KMS-11 (cell line): ENCODE data around the gene TCF7L2.

Experiments used
- H2AFZ ChIP-seq: fragments of 200-600 bp; sonication (generic); 2 replicates; pipeline ENCODE4 v1.6.1; 2016; ENCODE audit warnings: antibody characterized with exemption, mixed run types, low read depth
- H3K27ac ChIP-seq: fragments of 200-600 bp; sonication (generic); 2 replicates; pipeline ENCODE4 v1.6.1; 2016; ENCODE audit warnings: mild to moderate bottlenecking, mixed run types
- H3K27me3 ChIP-seq: fragments of 200-600 bp; sonication (generic); 2 replicates; pipeline ENCODE4 v1.6.1; 2017; ENCODE audit warnings: mild to moderate bottlenecking, low read depth, mixed run types, moderate library complexity; ENCODE audit not compliant: insufficient read depth
- H3K36me3 ChIP-seq: fragments of 200-600 bp; sonication (generic); 2 replicates; pipeline ENCODE4 v1.6.1; 2017; ENCODE audit warnings: mild to moderate bottlenecking, mixed run types; ENCODE audit not compliant: insufficient read depth
- H3K4me1 ChIP-seq: fragments of 200-600 bp; sonication (generic); 2 replicates; pipeline ENCODE4 v1.6.1; 2016; ENCODE audit warnings: mild to moderate bottlenecking, low read depth, mixed run types; ENCODE audit not compliant: poor library complexity, severe bottlenecking
- H3K4me2 ChIP-seq: fragments of 200-600 bp; sonication (generic); 2 replicates; pipeline ENCODE4 v1.7.0; 2016; ENCODE audit warnings: mild to moderate bottlenecking, mixed run types
- H3K4me3 ChIP-seq: fragments of 200-600 bp; sonication (generic); IDR thresholded peaks from 2 replicates; pipeline ENCODE4 v1.6.1; 2017; ENCODE audit warnings: low read depth, low read length, mixed read lengths; ENCODE audit not compliant: insufficient read depth
- H3K79me2 ChIP-seq: fragments of 200-600 bp; sonication (generic); 2 replicates; pipeline ENCODE4 v1.6.1; 2016; ENCODE audit warnings: low read depth, mixed run types; ENCODE audit not compliant: insufficient read depth
- H3K9ac ChIP-seq: fragments of 200-600 bp; sonication (generic); 2 replicates; pipeline ENCODE4 v1.6.1; 2016; ENCODE audit warnings: mild to moderate bottlenecking, mixed run types
- H4K20me1 ChIP-seq: fragments of 200-600 bp; sonication (generic); 2 replicates; pipeline ENCODE4 v1.6.1; 2016; ENCODE audit warnings: mild to moderate bottlenecking, mixed run types; ENCODE audit not compliant: insufficient read depth
- TF ChIP-seq, protein P1 (sequence below): fragments of 200-600 bp; sonication (generic); conservative IDR thresholded peaks from 2 replicates; pipeline ENCODE4 v1.6.1; 2017; ENCODE audit warnings: low read depth, mild to moderate bottlenecking, antibody characterized with exemption, low read length, moderate library complexity, mixed read lengths

Gene TCF7L2

DNA sequence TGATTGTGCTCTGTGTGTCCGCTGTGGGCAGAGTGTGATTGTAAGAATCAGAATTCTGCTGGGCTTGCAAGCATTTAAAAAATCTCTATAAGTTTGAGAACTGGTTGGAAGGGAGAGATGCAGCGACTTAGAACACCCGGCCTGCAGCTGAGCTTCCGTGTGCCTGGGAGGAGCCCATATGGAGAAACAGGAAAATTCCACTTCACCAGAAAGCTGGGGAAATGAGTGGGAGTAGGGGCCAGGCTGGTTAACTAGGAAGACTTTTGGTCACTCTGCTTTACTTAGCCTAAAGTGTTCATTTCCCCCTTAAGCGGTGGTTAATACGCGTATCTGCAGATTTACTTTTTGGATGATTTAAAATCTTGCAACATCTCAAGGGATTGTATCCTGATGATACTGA lies 72.2 kb downstream of the TCF7L2 start:
- TF ChIP-seq, protein P1, sequence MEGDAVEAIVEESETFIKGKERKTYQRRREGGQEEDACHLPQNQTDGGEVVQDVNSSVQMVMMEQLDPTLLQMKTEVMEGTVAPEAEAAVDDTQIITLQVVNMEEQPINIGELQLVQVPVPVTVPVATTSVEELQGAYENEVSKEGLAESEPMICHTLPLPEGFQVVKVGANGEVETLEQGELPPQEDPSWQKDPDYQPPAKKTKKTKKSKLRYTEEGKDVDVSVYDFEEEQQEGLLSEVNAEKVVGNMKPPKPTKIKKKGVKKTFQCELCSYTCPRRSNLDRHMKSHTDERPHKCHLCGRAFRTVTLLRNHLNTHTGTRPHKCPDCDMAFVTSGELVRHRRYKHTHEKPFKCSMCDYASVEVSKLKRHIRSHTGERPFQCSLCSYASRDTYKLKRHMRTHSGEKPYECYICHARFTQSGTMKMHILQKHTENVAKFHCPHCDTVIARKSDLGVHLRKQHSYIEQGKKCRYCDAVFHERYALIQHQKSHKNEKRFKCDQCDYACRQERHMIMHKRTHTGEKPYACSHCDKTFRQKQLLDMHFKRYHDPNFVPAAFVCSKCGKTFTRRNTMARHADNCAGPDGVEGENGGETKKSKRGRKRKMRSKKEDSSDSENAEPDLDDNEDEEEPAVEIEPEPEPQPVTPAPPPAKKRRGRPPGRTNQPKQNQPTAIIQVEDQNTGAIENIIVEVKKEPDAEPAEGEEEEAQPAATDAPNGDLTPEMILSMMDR: no peak
- no peaks in the 10 kb centered on the region for H3K4me1 ChIP-seq
- no peak overlapping the region for H3K9ac ChIP-seq
- no peaks in the 10 kb centered on the region for H3K27me3 ChIP-seq
- no peaks in the 10 kb centered on the region for H4K20me1 ChIP-seq
- H3K27ac ChIP-seq: no peak overlapping the region
- no peak overlapping the region for H3K4me3 ChIP-seq
- no peak overlapping the region for H3K4me2 ChIP-seq
- H3K36me3 ChIP-seq: no peaks in the 10 kb centered on the region
- no peak overlapping the region for H2AFZ ChIP-seq
- no peaks in the 10 kb centered on the region for H3K79me2 ChIP-seq

DNA sequence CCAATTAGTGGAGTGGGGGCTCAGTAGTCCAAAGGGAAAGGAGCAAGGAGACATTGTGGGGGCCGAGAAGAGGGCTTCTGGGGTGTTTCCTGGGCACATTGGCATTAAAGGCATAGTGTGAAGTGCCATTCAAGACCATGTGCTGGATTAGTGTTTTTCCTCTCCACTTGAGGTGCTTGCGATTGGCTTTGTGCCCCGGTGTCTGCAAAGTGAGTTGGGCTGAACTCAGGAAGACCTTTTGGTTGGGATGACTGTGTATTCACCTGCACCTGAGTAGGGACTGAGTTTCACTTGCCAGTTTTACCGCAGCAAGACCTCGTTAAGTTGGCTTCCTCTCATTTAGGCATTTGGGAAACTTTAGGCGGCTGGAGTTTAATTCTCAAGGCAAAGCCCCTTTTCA lies 73.0 kb downstream of the TCF7L2 start:
- TF ChIP-seq, protein P1: no peak
- H4K20me1 ChIP-seq: no peaks in the 10 kb centered on the region
- H3K79me2 ChIP-seq: no peaks in the 10 kb centered on the region

DNA sequence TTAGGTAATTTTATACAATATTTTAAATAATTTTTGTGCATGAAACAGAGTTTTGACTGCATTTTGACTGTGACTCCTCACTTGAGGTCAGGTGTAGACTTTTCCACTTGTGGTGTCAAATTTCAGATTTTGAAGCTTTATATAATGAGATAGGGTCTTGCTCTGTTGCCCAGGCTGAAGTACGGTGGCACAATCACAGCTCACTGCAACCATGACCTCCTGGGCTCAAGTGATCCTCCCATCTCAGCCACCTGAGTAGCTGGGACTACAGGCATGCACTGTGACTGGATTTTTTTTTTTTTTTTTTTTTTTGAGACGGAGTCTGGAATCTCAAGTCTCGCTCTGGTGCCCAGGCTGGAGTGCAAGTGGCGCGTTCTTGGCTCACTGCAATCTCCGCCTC lies 74.9 kb downstream of the TCF7L2 start:
- H4K20me1 ChIP-seq: no peaks in the 10 kb centered on the region
- H3K36me3 ChIP-seq: no peaks in the 10 kb centered on the region
- no peak overlapping the region for H3K27ac ChIP-seq
- H3K4me3 ChIP-seq: no peak overlapping the region
- no peaks in the 10 kb centered on the region for H3K4me1 ChIP-seq
- H3K4me2 ChIP-seq: no peak overlapping the region
- no peak overlapping the region for H3K9ac ChIP-seq
- no peaks in the 10 kb centered on the region for H3K27me3 ChIP-seq
- H2AFZ ChIP-seq: no peak overlapping the region
- TF ChIP-seq, protein P1: no peak
- H3K79me2 ChIP-seq: no peaks in the 10 kb centered on the region

More for the DNA sequence above, 73.0 kb downstream of the TCF7L2 start:
- Histone ChIP-seq H3K27me3 (no peaks in the 10 kb centered on the region), H3K9ac (no peak overlapping the region), H2AFZ (no peak overlapping the region), H3K4me1 (no peaks in the 10 kb centered on the region), H3K4me2 (no peak overlapping the region), H3K4me3 (no peak overlapping the region), H3K36me3 (no peaks in the 10 kb centered on the region), H3K27ac (no peak overlapping the region)

DNA sequence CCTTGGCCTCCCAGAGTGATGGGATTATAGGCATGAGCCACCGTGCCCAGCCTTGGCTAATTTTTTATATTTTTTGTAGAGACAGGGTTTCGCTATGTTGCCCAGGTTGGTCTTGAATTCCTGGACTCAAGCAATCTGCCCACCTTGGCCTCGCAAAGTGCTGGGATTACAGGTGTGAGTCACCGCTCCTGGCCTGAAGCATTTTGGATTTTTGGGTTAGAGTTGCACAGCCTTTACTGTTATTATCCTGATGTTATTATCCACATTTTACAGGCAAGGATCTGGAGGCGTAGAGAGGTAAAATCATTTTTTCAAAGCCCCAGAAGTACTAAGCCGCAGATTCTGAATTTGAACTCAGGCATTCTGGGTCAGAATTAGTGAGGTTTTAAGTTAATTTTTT lies 75.4 kb downstream of the TCF7L2 start:
- Histone ChIP-seq H3K27me3 (no peaks in the 10 kb centered on the region), H3K27ac (no peak overlapping the region), H3K4me2 (no peak overlapping the region), H2AFZ (no peak overlapping the region), H3K4me3 (no peak overlapping the region), H3K4me1 (no peaks in the 10 kb centered on the region), H3K36me3 (no peaks in the 10 kb centered on the region), H4K20me1 (no peaks in the 10 kb centered on the region), H3K9ac (no peak overlapping the region), H3K79me2 (no peaks in the 10 kb centered on the region)
- TF ChIP-seq, protein P1: no peak
